Neural cell (in vitro differentiated cells): ENCODE results near the gene DNAJB7. TPM values are rescaled to one million over a fixed set of nuclear protein-coding genes. Genes with fewer than 3 reads are reported as not detected.

Experiments
- H2AFZ ChIP-seq: fragments of 200-600, 300-800 bp; sonication (generic), shearing (Covaris generic); 2 replicates; pipeline ENCODE4 v1.6.0; 2014; ENCODE audit warnings: low read depth, mild to moderate bottlenecking, antibody characterized with exemption, low read length, moderate library complexity
- H3F3A ChIP-seq: fragments of 200-600 bp; shearing (Covaris generic); 2 replicates; pipeline ENCODE4 v1.6.1; 2016; ENCODE audit warnings: mild to moderate bottlenecking, moderate library complexity, mixed read lengths, antibody characterized with exemption, low read length; ENCODE audit not compliant: insufficient read depth, poor library complexity, severe bottlenecking
- H3K27ac ChIP-seq: fragments of 200-600, 300-800 bp; sonication (generic), shearing (Covaris generic); 2 replicates; pipeline ENCODE4 v1.5.1; 2014; ENCODE audit warnings: mild to moderate bottlenecking, low read length, moderate library complexity
- H3K27me3 ChIP-seq: fragments of 300-800, 200-600 bp; sonication (generic), shearing (Covaris generic); 2 replicates; pipeline ENCODE4 v1.6.0; 2014; ENCODE audit warnings: mild to moderate bottlenecking, low read depth, low read length, moderate library complexity; ENCODE audit not compliant: insufficient read depth
- H3K36me3 ChIP-seq: fragments of 300-800, 200-600 bp; sonication (generic), shearing (Covaris generic); 2 replicates; pipeline ENCODE4 v1.5.1; 2014; ENCODE audit warnings: mild to moderate bottlenecking, antibody characterized with exemption, low read length, moderate library complexity; ENCODE audit not compliant: insufficient read depth
- H3K4me2 ChIP-seq: fragments of 300-800, 200-600 bp; sonication (generic), shearing (Covaris generic); 2 replicates; pipeline ENCODE4 v1.6.0; 2014; ENCODE audit warnings: mild to moderate bottlenecking, low read length
- H3K4me3 ChIP-seq: fragments of 300-800, 200-600 bp; sonication (generic), shearing (Covaris generic); 2 replicates; pipeline ENCODE4 v1.5.1; 2014; ENCODE audit warnings: mild to moderate bottlenecking, low read length, moderate library complexity
- H3K79me2 ChIP-seq: fragments of 200-600 bp; shearing (Covaris generic); replicated peaks from 2 replicates; pipeline ENCODE4 v1.6.0; 2014; ENCODE audit warnings: mild to moderate bottlenecking, low read length, moderate library complexity; ENCODE audit not compliant: insufficient read depth
- H3K9ac ChIP-seq: fragments of 300-800, 200-600 bp; sonication (generic), shearing (Covaris generic); 2 replicates; pipeline ENCODE4 v1.6.1; 2016; ENCODE audit warnings: mild to moderate bottlenecking, low read length, mixed read lengths
- H3K9me2 ChIP-seq: fragments of 200-600 bp; shearing (Covaris generic); 2 replicates; pipeline ENCODE4 v1.6.1; 2016; ENCODE audit warnings: mild to moderate bottlenecking, low read length, mixed read lengths; ENCODE audit not compliant: insufficient read depth
- H3K9me3 ChIP-seq: fragments of 200-600, 300-800 bp; sonication (generic), shearing (Covaris generic); 2 replicates; pipeline ENCODE4 v1.6.1; 2016; ENCODE audit warnings: mild to moderate bottlenecking, mixed run types, low read length, moderate library complexity, mixed read lengths
- H4K20me1 ChIP-seq: fragments of 200-600 bp; shearing (Covaris generic); 2 replicates; pipeline ENCODE4 v1.6.1; 2016; ENCODE audit warnings: mild to moderate bottlenecking, mixed run types; ENCODE audit not compliant: insufficient read depth
- CTCF ChIP-seq: fragments of 450-650 bp; IDR thresholded peaks from 2 replicates; pipeline ENCODE4 v1.5.1; 2014; ENCODE audit warnings: antibody characterized with exemption, mild to moderate bottlenecking, moderate library complexity; ENCODE audit not compliant: poor library complexity, severe bottlenecking
- EP300 ChIP-seq: fragments of 450-650 bp; conservative IDR thresholded peaks from 2 replicates; pipeline ENCODE4 v1.6.1; 2014; ENCODE audit warnings: antibody characterized with exemption, mild to moderate bottlenecking, moderate library complexity; ENCODE audit not compliant: poor library complexity, severe bottlenecking
- EZH2 ChIP-seq: fragments of 200-600, 300-800 bp; shearing (Covaris generic), sonication (generic); IDR thresholded peaks from 2 replicates; pipeline ENCODE4 v1.6.1; 2014; ENCODE audit warnings: antibody characterized with exemption, low read length, borderline replicate concordance, mild to moderate bottlenecking; ENCODE audit not compliant: insufficient read depth, poor library complexity, severe bottlenecking
- MXI1 ChIP-seq: fragments of 450-650 bp; conservative IDR thresholded peaks from 2 replicates; pipeline ENCODE4 v1.6.1; 2014; ENCODE audit warnings: antibody characterized with exemption, mild to moderate bottlenecking; ENCODE audit not compliant: poor library complexity, severe bottlenecking
- POLR2AphosphoS5 ChIP-seq: IDR thresholded peaks from 2 replicates; pipeline ENCODE4 v1.6.1; 2012
- RAD21 ChIP-seq: fragments of 450-650 bp; conservative IDR thresholded peaks from 2 replicates; pipeline ENCODE4 v1.6.1; 2014; ENCODE audit warnings: antibody characterized with exemption, mild to moderate bottlenecking, moderate library complexity
- SMC3 ChIP-seq: fragments of 450-650 bp; conservative IDR thresholded peaks from 2 replicates; pipeline ENCODE4 v1.6.1; 2014; ENCODE audit warnings: antibody characterized with exemption, mild to moderate bottlenecking, moderate library complexity; ENCODE audit not compliant: poor library complexity
- TAF1 ChIP-seq: IDR thresholded peaks from 2 replicates; pipeline ENCODE4 v1.6.1; 2012; ENCODE audit warnings: low read depth
- polyA plus RNA-seq: library from polyadenylated mRNA; depleted of rRNA; stranded (reverse); fragments of >200 nt; gene quantifications from 2 replicates; pipeline ENCODE4 v1.2.3, GENCODE V29; 2014
- TF ChIP-seq, protein P1 (sequence below): IDR thresholded peaks from 2 replicates; pipeline ENCODE4 v1.6.1; 2012; ENCODE audit warnings: borderline replicate concordance

The DNAJB7 gene
- polyA plus RNA-seq, 1 donor from 2014 or later, result not detected

DNA sequence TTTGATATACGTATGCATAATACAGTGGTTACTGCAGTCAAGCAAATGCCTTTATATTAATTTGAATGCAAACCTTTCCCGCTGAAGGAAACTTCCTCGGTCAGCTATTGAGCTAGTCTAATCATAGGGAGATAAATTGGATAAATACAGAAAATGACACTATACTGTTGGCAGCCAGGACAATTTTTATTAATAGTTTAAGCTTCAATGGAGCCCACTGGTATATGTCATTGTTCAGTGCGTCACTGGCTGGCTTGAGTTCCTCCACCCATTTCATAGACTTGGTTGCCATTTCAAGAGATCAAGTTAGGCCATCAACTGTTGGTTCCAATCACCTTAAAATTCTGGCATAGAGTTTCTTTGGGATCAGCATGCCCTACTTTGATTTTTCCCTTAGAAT is 32.5 kb upstream of the DNAJB7 start:
- no peak for TF ChIP-seq TAF1
- TF ChIP-seq SMC3, result no peak
- no peak for TF ChIP-seq EP300
- no peak for TF ChIP-seq POLR2AphosphoS5
- no peak for TF ChIP-seq EZH2
- no peak for TF ChIP-seq RAD21
- TF ChIP-seq, protein P1, sequence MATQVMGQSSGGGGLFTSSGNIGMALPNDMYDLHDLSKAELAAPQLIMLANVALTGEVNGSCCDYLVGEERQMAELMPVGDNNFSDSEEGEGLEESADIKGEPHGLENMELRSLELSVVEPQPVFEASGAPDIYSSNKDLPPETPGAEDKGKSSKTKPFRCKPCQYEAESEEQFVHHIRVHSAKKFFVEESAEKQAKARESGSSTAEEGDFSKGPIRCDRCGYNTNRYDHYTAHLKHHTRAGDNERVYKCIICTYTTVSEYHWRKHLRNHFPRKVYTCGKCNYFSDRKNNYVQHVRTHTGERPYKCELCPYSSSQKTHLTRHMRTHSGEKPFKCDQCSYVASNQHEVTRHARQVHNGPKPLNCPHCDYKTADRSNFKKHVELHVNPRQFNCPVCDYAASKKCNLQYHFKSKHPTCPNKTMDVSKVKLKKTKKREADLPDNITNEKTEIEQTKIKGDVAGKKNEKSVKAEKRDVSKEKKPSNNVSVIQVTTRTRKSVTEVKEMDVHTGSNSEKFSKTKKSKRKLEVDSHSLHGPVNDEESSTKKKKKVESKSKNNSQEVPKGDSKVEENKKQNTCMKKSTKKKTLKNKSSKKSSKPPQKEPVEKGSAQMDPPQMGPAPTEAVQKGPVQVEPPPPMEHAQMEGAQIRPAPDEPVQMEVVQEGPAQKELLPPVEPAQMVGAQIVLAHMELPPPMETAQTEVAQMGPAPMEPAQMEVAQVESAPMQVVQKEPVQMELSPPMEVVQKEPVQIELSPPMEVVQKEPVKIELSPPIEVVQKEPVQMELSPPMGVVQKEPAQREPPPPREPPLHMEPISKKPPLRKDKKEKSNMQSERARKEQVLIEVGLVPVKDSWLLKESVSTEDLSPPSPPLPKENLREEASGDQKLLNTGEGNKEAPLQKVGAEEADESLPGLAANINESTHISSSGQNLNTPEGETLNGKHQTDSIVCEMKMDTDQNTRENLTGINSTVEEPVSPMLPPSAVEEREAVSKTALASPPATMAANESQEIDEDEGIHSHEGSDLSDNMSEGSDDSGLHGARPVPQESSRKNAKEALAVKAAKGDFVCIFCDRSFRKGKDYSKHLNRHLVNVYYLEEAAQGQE, result no peak
- no peak for TF ChIP-seq CTCF
- TF ChIP-seq MXI1, result no peak
- no peaks in the 10 kb centered on the region for H3K27me3 ChIP-seq
- H3K36me3 ChIP-seq, result no peaks in the 10 kb centered on the region

GRCh38 chr22:40890881-40891280 is 29.0 kb upstream of the DNAJB7 start:
- Histone ChIP-seq H3K9me3 (no peaks in the 10 kb centered on the region), H3K36me3 (no peaks in the 10 kb centered on the region), H3F3A (no peaks in the 10 kb centered on the region), H3K79me2 (no peaks in the 10 kb centered on the region), H3K27ac (no peak overlapping the region), H4K20me1 (no peaks in the 10 kb centered on the region), H3K4me2 (no peak overlapping the region), H3K27me3 (no peaks in the 10 kb centered on the region), H3K9me2 (no peaks in the 10 kb centered on the region), H3K9ac (no peak overlapping the region), H3K4me3 (no peak overlapping the region), H2AFZ (no peak overlapping the region)
- TF ChIP-seq EZH2, result no peak
- TF ChIP-seq SMC3, result no peak
- TF ChIP-seq MXI1, result no peak
- TF ChIP-seq CTCF, result no peak
- no peak for TF ChIP-seq TAF1
- TF ChIP-seq POLR2AphosphoS5, result no peak
- TF ChIP-seq, protein P1, result no peak
- TF ChIP-seq RAD21, result no peak
- no peak for TF ChIP-seq EP300

More for the DNA sequence above, 32.5 kb upstream of the DNAJB7 start:
- Histone ChIP-seq H3K4me2 (no peak overlapping the region), H4K20me1 (no peaks in the 10 kb centered on the region), H3K4me3 (no peak overlapping the region), H3K27ac (no peak overlapping the region), H2AFZ (no peak overlapping the region), H3K9ac (no peak overlapping the region), H3K79me2 (no peaks in the 10 kb centered on the region), H3F3A (no peaks in the 10 kb centered on the region), H3K9me2 (no peaks in the 10 kb centered on the region), H3K9me3 (no peaks in the 10 kb centered on the region)
